IPS-20b (cell line): ENCODE results near the gene VRK1.

Experiments
- H3K27ac ChIP-seq: one replicate; pipeline ENCODE4 v1.5.1; 2013; ENCODE audit warnings: low read length
- H3K27me3 ChIP-seq: 2 replicates; pipeline ENCODE4 v1.6.1; 2013; ENCODE audit warnings: mild to moderate bottlenecking, low read length, inconsistent platforms; ENCODE audit not compliant: insufficient read depth
- H3K36me3 ChIP-seq: 2 replicates; pipeline ENCODE4 v1.6.1; 2013; ENCODE audit warnings: low read depth, mild to moderate bottlenecking, inconsistent platforms, low read length, moderate library complexity; ENCODE audit not compliant: insufficient read depth
- H3K4me1 ChIP-seq: 2 replicates; pipeline ENCODE4 v1.6.1; 2013; ENCODE audit warnings: mild to moderate bottlenecking, control low read depth, inconsistent platforms, low read length, moderate library complexity; ENCODE audit not compliant: insufficient read depth
- H3K4me3 ChIP-seq: 2 replicates; pipeline ENCODE4 v1.5.1; 2013; ENCODE audit warnings: mild to moderate bottlenecking, low read length, inconsistent platforms
- H3K9ac ChIP-seq: 2 replicates; pipeline ENCODE4 v1.6.1; 2013; ENCODE audit warnings: low read depth, mild to moderate bottlenecking, inconsistent platforms, low read length, moderate library complexity
- H3K9me3 ChIP-seq: 2 replicates; pipeline ENCODE4 v1.6.1; 2013; ENCODE audit warnings: mild to moderate bottlenecking, low read depth, low read length, inconsistent platforms; ENCODE audit not compliant: insufficient read depth

Gene VRK1

DNA sequence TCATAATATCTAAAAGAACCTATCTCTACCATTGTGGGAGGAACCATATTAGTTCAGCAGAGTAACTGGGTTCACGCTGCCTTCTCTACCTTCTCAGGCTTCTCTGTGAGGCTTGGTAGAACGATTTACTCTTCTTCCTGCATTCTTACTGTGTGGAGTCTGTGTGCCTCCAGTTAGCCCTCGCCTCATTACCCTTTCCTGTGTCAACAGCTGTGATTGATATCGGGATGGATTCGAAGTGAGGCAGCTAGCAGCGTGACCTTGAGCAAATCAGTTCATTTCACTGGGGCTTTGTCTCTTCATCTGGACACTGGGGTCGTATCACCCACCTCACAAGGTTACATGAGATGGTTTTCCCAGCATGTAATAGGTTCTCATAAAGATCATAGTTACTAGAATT lies 4.6 kb upstream of the VRK1 start:
- no peaks in the 10 kb centered on the region for H3K4me1 ChIP-seq
- no peaks in the 10 kb centered on the region; the same call in 1 of the 2 replicates for H3K27me3 ChIP-seq
- no peaks in the 10 kb centered on the region for H3K9me3 ChIP-seq
- H3K27ac ChIP-seq, result no peak overlapping the region
- no peaks in the 10 kb centered on the region for H3K36me3 ChIP-seq
- no peak overlapping the region for H3K9ac ChIP-seq
- no peak overlapping the region for H3K4me3 ChIP-seq

DNA sequence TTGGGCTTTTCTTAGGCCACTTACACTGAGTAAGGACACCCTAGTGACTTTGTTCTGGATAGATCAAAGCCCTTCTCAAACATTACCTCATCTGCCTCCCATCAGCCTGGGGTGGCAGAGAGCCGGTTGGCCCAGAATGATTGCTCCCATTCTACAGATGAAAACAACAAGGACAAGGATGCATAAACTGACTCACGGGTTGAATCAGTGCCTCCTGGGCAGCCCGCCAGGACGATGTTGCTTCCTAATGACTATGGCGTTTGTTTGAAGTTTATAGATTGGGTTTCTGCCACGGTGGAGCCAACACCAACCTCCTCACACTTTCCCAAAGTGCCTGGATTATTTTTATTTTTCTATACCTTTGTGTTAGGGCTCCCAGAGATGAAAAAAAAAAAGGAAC lies 3.6 kb upstream of the VRK1 start:
- no peak overlapping the region for H3K27ac ChIP-seq
- peaks cover 5% of the 10 kb centered on the region; the same call in 1 of the 2 replicates for H3K4me1 ChIP-seq
- H3K9me3 ChIP-seq, result no peaks in the 10 kb centered on the region
- no peak overlapping the region for H3K4me3 ChIP-seq
- no peak overlapping the region for H3K9ac ChIP-seq
- no peaks in the 10 kb centered on the region for H3K36me3 ChIP-seq
- no peaks in the 10 kb centered on the region; the same call in 1 of the 2 replicates for H3K27me3 ChIP-seq

DNA sequence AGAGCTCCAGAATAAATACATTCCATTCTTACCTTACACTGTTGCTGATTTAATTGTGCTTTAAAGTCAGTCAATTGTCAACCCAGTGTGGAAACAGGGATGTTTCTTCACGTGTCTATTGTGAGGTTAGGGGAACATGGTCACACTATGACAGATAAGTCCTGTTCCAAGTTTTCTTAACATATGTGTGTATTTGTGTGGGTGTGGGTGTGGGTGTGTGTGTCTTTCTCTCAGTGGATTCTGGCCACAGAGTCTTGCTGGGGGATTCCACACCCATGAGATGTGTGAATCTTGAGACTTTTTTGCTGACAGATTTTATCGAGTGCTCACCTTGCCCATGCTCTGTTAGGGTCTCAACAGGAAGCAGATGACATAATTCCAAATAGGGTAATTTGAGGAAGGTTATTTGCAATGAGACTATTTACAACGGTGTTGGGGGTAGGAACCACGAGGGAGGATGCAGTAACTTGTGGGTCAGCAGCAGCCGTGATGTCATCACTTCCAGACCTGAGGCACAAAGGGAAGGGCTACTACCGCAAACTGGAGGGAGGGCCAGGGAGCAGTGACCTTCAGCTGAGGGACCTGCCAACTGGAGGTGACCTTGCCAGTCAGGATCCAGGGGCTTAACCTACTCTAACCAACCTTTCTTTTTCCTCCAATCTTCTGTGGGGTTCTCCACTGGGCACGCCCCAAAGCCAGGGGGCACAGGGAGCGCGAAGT lies 1.9 kb upstream of the VRK1 start:
- Histone ChIP-seq H3K4me3 (no peak overlapping the region), H3K36me3 (no peaks in the 10 kb centered on the region), H3K9ac (no peak overlapping the region), H3K4me1 (peaks cover 5% of the 10 kb centered on the region; the same call in 1 of the 2 replicates), H3K27me3 (no peaks in the 10 kb centered on the region; the same call in 1 of the 2 replicates), H3K27ac (no peak overlapping the region), H3K9me3 (no peaks in the 10 kb centered on the region)

DNA sequence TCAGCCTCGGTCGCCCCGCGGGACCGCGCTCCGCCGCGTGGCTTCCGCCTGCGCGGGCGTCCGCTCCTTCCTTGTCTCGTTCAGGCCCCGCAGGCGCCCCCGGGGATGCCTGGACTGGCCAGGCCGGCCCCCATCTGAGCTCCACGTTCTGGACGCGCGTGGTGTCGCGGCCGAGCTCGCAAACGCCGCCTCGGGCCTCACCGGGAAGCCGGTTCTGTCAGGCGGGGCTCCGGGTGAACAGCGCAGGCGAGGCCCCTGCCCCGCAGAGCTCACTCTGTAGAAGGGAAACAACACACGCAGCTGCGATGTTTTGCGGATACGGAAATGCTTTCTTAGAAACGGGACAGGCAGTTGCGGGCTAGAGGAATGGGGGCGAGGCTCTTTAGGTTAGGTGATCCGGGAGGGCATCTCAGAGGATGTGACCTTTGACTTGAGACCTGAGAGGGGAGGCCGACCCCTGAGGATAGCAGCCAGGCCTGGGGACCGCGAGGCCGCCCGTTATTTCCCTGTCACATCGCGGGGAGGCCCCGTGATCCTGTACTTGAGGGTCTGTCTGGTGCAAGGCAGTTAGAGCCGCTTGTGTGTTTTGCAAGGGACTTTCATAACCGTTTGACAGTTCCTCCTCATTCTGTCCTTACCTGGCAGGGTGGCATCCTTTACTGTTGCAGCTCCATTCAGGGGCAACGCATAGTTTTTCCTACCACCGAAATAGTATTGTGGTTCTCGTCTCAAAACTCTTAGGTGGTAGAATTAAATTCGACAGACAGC lies 584 bp downstream of the VRK1 start:
- Histone ChIP-seq H3K36me3 (no peaks in the 10 kb centered on the region), H3K27ac (no peak overlapping the region)

DNA sequence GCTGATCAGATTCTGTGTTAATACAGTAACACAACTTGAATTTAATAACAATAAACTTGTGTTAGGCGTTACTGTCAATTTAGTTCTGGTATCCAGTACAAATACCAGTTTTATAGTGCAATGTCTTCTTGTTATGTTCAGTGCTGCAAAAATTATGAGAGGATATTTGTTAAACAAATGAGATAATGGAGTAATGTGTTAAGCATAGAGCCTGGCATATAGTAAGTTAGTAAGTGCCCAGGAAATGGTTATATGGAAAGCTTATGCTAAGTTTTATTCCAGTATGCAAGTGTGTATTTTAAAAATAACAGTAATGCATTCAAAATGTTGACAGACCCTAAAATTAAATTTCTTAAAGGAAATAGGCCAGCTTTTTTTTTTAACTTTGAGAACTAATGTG lies 1.8 kb downstream of the VRK1 start:
- Histone ChIP-seq H3K27ac (no peak overlapping the region), H3K4me3 (peak overlapping the region; percentile 93), H3K4me1 (peaks cover 5% of the 10 kb centered on the region; the same call in 1 of the 2 replicates), H3K9me3 (no peaks in the 10 kb centered on the region), H3K9ac (peak overlapping the region; percentile 11; the same call in 1 of the 2 replicates), H3K27me3 (no peaks in the 10 kb centered on the region), H3K36me3 (no peaks in the 10 kb centered on the region)

More for the DNA sequence above, 584 bp downstream of the VRK1 start:
- Histone ChIP-seq H3K4me3 (peak overlapping the region; percentile 93), H3K9ac (peak overlapping the region; percentile 86), H3K4me1 (peaks cover 5% of the 10 kb centered on the region; the same call in 1 of the 2 replicates), H3K9me3 (no peaks in the 10 kb centered on the region), H3K27me3 (no peaks in the 10 kb centered on the region; the same call in 1 of the 2 replicates)

DNA sequence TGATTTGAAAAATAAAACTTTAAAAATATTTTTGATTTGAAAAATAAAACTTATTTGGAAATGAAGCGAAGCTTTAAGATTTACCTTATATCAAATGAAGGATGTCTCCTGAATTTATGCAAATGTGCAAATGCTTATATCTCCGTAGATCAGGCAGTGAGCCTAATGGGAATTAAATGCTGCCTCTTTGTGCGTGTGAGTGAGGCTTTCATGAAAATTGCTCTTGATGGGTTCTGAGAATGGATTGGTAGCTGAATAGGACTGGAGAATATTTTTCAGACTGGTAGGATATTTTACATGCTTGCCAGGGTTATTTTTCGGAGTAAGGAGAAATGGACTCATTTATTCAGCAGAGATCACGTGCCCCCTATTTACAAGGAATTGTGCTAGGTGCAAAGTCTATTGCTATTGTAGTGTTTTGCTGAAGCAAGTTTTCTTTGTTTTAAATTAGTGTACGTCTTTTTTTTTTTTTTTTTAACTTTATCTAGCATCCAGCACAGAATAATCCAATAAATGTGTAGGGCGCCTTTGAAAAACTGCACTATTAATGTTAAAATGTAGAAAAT lies 2.4 kb downstream of the VRK1 start:
- Histone ChIP-seq H3K36me3 (no peaks in the 10 kb centered on the region), H3K4me1 (peaks cover 7% of the 10 kb centered on the region), H3K9ac (peak overlapping the region; percentile 50; the same call in 1 of the 2 replicates), H3K4me3 (no peak overlapping the region), H3K27me3 (no peaks in the 10 kb centered on the region), H3K9me3 (no peaks in the 10 kb centered on the region), H3K27ac (no peak overlapping the region)

DNA sequence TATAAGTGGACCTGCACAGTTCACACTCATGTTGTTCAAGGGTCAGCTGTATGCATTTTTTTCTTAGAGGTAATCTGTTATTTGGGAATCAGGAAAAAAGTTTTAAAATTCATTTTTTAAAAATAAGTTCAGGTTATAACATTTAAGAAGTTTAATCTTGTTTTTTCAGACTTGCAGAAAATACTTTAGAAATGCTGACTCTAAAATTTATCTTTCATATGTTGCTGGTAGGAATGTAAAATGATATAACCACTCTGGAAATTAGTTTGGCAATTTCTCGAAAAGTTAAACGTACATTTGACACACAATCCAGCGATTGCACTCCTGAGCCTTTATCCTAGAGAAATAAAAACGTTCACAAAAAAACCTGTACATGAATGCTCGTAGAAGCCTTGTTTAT lies 4.7 kb downstream of the VRK1 start:
- H3K9ac ChIP-seq, result no peak overlapping the region
- no peak overlapping the region for H3K27ac ChIP-seq
- H3K4me3 ChIP-seq, result no peak overlapping the region
- H3K36me3 ChIP-seq, result no peaks in the 10 kb centered on the region
- no peaks in the 10 kb centered on the region for H3K27me3 ChIP-seq
- H3K4me1 ChIP-seq, result peaks cover 13% of the 10 kb centered on the region
- no peaks in the 10 kb centered on the region for H3K9me3 ChIP-seq

DNA sequence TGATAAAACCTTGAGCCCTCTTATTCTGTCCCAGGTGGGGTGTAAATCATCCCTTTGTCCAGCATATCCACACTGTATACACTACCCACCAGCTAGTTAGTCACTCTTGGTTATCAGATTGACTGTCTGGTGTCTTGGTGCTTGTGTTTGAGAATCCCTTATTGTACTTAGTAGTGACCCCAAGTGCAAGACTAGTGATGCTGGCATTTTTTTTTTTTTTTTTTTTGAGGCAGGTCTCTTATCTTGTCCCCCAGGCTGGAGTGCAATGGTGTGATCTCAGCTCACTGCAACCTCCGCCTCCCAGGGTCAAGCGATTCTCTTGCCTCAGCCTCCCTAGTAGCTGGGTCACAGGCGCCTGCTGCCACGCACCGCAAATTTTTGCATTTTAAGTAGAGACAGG lies 5.8 kb downstream of the VRK1 start:
- H3K9ac ChIP-seq, result no peak overlapping the region
- H3K4me1 ChIP-seq, result peaks cover 13% of the 10 kb centered on the region
- no peak overlapping the region for H3K27ac ChIP-seq
- H3K9me3 ChIP-seq, result no peaks in the 10 kb centered on the region
- H3K4me3 ChIP-seq, result no peak overlapping the region
- no peaks in the 10 kb centered on the region for H3K36me3 ChIP-seq
- no peaks in the 10 kb centered on the region for H3K27me3 ChIP-seq

DNA sequence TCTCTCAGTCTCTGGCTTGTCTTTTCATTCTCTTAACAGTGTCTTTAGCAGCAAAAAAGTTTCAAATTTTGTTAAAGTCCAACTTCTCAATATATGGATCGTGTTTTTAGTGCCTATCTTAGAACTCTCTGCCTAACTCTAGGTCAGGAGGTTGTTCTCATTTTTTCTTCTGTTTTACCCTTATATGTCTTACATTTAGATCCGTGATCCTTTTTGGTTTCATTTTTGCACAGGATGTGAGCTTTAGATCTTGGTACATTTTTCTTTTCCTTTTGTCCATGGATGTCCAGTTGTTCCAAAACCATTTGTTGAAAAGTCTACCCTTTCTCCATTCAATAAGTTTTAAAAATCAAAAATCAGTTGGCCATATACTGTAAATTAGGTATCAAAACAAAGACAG lies 6.8 kb downstream of the VRK1 start:
- no peaks in the 10 kb centered on the region for H3K36me3 ChIP-seq
- no peaks in the 10 kb centered on the region for H3K27me3 ChIP-seq
- no peak overlapping the region for H3K9ac ChIP-seq
- no peak overlapping the region for H3K27ac ChIP-seq
- H3K4me1 ChIP-seq, result peaks cover 8% of the 10 kb centered on the region
- no peaks in the 10 kb centered on the region for H3K9me3 ChIP-seq
- H3K4me3 ChIP-seq, result no peak overlapping the region

DNA sequence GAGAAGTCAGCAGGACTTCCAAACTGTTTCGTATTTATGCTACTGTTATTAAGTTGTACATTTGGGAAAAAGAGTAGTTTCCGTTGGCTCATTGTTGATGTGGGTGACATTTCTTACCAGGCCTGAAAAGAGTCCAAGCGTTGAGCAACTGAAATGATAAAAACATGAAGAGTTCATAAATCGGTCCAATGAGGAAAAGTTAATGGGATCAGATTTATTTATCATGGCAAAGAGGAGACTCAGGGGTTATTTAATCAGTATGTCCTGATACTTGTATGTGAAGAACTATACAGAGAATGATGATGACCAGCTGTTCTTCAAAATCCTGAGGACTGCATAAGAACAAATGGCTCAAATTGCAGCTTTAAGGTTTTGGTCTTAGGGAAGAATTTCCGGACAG lies 7.7 kb downstream of the VRK1 start:
- Histone ChIP-seq H3K27ac (no peak overlapping the region), H3K9me3 (no peaks in the 10 kb centered on the region), H3K4me1 (peaks cover 8% of the 10 kb centered on the region)

DNA sequence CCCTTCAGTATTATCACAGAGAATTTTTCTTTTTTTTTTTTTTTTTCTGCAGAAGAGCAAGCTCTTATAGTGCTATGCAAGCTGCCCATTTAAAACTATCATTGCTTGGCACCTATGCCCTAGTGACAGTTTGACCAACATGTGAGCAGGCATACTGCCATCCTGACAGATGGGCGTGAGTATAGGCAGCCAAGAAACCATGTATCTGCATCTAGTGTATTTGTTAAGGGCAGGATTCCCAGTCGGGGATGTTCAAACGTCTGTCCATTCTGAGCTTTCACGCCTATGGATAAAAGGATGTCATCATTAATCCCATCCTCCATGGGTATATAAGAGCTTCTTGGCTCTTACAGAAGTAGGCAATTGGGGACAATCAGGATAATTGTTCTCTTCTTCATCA lies 8.8 kb downstream of the VRK1 start:
- Histone ChIP-seq H3K27me3 (no peaks in the 10 kb centered on the region), H3K9ac (no peak overlapping the region), H3K27ac (no peak overlapping the region), H3K9me3 (no peaks in the 10 kb centered on the region), H3K4me3 (no peak overlapping the region), H3K4me1 (peaks cover 8% of the 10 kb centered on the region), H3K36me3 (no peaks in the 10 kb centered on the region)

More for the DNA sequence above, 7.7 kb downstream of the VRK1 start:
- Histone ChIP-seq H3K27me3 (no peaks in the 10 kb centered on the region), H3K4me3 (no peak overlapping the region), H3K9ac (no peak overlapping the region), H3K36me3 (no peaks in the 10 kb centered on the region)
